ENCODE data around the gene HDAC4. TPM values are rescaled to one million over a fixed set of nuclear protein-coding genes. Genes with fewer than 3 reads are reported as not detected.

HDAC4 gene
- total RNA-seq, 1 experiment from 2014 or later = 32.0 TPM

GRCh38 chr2:239050252-239050649, 350.6 kb downstream of the HDAC4 start:
- Mint-ChIP-seq H3K9me3 (no peaks in the 10 kb centered on the region), H3K4me1 (peaks cover 0 to 3% of the 10 kb centered on the region in 2 experiments; a peak in 1 of 4 replicates), H3K27ac (no peak overlapping the region; a peak in 1 of 7 replicates), H3K36me3 (ENCODE audit: insufficient read depth in 1 of 3, low read depth in 3 of 3) (peaks cover 7 to 33% (median 22%) of the 10 kb centered on the region in 3 experiments; a peak in 6 of 7 replicates), H3K27me3 (ENCODE audit: low read depth) (no peaks in the 10 kb centered on the region; the same call in 1 of the 2 replicates), H3K4me3 (no peak overlapping the region)
- Histone ChIP-seq H3K4me2 (ENCODE audit: insufficient read depth, insufficient read length, low read length) (no peak overlapping the region), H3K27me3 (ENCODE audit: insufficient read depth, low read length) (no peaks in the 10 kb centered on the region), H2BK20ac (ENCODE audit: low read depth, low read length, poor library complexity, severe bottlenecking) (no peak overlapping the region), H3K27ac (ENCODE audit: insufficient read length, low read depth, low read length) (no peak overlapping the region), H2BK12ac (ENCODE audit: insufficient read length, low read depth, low read length) (no peak overlapping the region), H3T11ph (ENCODE audit: low read length) (no peak overlapping the region), H3K9ac (ENCODE audit: extremely low read depth, insufficient read length, low read length) (no peak overlapping the region), H2AK5ac (ENCODE audit: insufficient read length, low read length) (no peak overlapping the region), H2AFZ (ENCODE audit: low read length) (no peak overlapping the region), H3K9me3 (ENCODE audit: control insufficient read depth, low read depth, low read length) (no peaks in the 10 kb centered on the region), H4K8ac (replicated peaks; ENCODE audit: insufficient read length, low read depth, low read length) (no peak overlapping the region), H2BK5ac (ENCODE audit: insufficient read length, low read length) (no peak overlapping the region), H2BK15ac (ENCODE audit: low read depth, low read length) (no peak overlapping the region), H3K79me2 (ENCODE audit: insufficient read depth, low read length) (no peaks in the 10 kb centered on the region), H3K4ac (ENCODE audit: low read depth, low read length) (no peak overlapping the region), H3K23ac (ENCODE audit: insufficient read length, low read depth, low read length) (no peak overlapping the region), H4K91ac (ENCODE audit: insufficient read length, low read depth, low read length) (no peak overlapping the region), H3K23me2 (ENCODE audit: insufficient read length, low read depth, low read length, poor library complexity, severe bottlenecking) (no peaks in the 10 kb centered on the region), H3K18ac (ENCODE audit: insufficient read length, low read depth, low read length) (no peak overlapping the region), H3K79me1 (ENCODE audit: insufficient read depth, low read depth, low read length, poor library complexity, severe bottlenecking) (no peaks in the 10 kb centered on the region), H4K5ac (ENCODE audit: insufficient read length, low read depth, low read length) (no peak overlapping the region), H3K14ac (ENCODE audit: insufficient read depth, low read length) (no peak overlapping the region), H4K20me1 (ENCODE audit: control insufficient read depth, insufficient read depth, insufficient read length) (no peaks in the 10 kb centered on the region), H3K56ac (ENCODE audit: insufficient read length, low read depth, low read length) (no peak overlapping the region), H3K4me1 (ENCODE audit: insufficient read depth, low read length) (no peaks in the 10 kb centered on the region), H2BK120ac (ENCODE audit: low read depth, low read length, poor library complexity, severe bottlenecking) (no peak overlapping the region)
- no peak for DNase-seq
- TF ChIP-seq, protein P1, sequence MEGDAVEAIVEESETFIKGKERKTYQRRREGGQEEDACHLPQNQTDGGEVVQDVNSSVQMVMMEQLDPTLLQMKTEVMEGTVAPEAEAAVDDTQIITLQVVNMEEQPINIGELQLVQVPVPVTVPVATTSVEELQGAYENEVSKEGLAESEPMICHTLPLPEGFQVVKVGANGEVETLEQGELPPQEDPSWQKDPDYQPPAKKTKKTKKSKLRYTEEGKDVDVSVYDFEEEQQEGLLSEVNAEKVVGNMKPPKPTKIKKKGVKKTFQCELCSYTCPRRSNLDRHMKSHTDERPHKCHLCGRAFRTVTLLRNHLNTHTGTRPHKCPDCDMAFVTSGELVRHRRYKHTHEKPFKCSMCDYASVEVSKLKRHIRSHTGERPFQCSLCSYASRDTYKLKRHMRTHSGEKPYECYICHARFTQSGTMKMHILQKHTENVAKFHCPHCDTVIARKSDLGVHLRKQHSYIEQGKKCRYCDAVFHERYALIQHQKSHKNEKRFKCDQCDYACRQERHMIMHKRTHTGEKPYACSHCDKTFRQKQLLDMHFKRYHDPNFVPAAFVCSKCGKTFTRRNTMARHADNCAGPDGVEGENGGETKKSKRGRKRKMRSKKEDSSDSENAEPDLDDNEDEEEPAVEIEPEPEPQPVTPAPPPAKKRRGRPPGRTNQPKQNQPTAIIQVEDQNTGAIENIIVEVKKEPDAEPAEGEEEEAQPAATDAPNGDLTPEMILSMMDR (conservative IDR thresholded peaks at IDR 0.05) = no peak
- WGBS (ENCODE audit: extremely low coverage, insufficient read length, low lambda C conversion rate) = no CpG with 5 or more reads among the region's 3 CpGs
